Measurements from ENCODE around the gene PTH1R.

PTH1R gene

GRCh38 chr3:46863261-46863782 lies 14.2 kb upstream of the PTH1R start, which contains the start of gene MYL3:
Gene MYL3 (minus strand): TSS chr3:46863444. CDS start chr3:46863390, 54 bp downstream.
- no peak for DNase-seq (ENCODE audit: low spot score)

GRCh38 chr3:46864061-46864881 lies 13.2 kb upstream of the PTH1R start:
- no peak for DNase-seq (ENCODE audit: low spot score)

GRCh38 chr3:46865031-46865507 lies 12.5 kb upstream of the PTH1R start:
- DNase-seq (ENCODE audit: low spot score), result no peak

GRCh38 chr3:46865546-46865945 lies 12.0 kb upstream of the PTH1R start:
- DNase-seq (ENCODE audit: low spot score), result no peak

GRCh38 chr3:46866032-46866595 lies 11.4 kb upstream of the PTH1R start:
- no peak for DNase-seq (ENCODE audit: low spot score)

GRCh38 chr3:46866720-46867549 lies 10.6 kb upstream of the PTH1R start:
- peak; percentile 39 for DNase-seq (ENCODE audit: low spot score)

- DNase-seq (ENCODE audit: low spot score), result no peak
These were observed 10.0 kb upstream of the PTH1R start for GRCh38 chr3:46867550-46867898.

- no peak for DNase-seq (ENCODE audit: low spot score)
These were observed 9.2 kb upstream of the PTH1R start for GRCh38 chr3:46868287-46868686.

GRCh38 chr3:46868948-46869347 lies 8.6 kb upstream of the PTH1R start:
- DNase-seq (ENCODE audit: low spot score), result no peak

- no peak for DNase-seq (ENCODE audit: low spot score)
These were observed 8.1 kb upstream of the PTH1R start for GRCh38 chr3:46869440-46869839.

- no peak for DNase-seq (ENCODE audit: low spot score)
These were observed 6.9 kb upstream of the PTH1R start for GRCh38 chr3:46870651-46871050.

- DNase-seq (ENCODE audit: low spot score), result no peak
These were observed 6.3 kb upstream of the PTH1R start for GRCh38 chr3:46871222-46871621.

GRCh38 chr3:46873521-46873920 lies 4.0 kb upstream of the PTH1R start:
- DNase-seq (ENCODE audit: low spot score), result no peak

GRCh38 chr3:46874430-46874829 lies 3.1 kb upstream of the PTH1R start:
- DNase-seq (ENCODE audit: low spot score), result no peak

GRCh38 chr3:46875560-46875959 lies 2.0 kb upstream of the PTH1R start:
- no peak for DNase-seq (ENCODE audit: low spot score)

- DNase-seq (ENCODE audit: low spot score), result no peak
These were observed 914 bp upstream of the PTH1R start for GRCh38 chr3:46876313-46877300.

- DNase-seq (ENCODE audit: low spot score), result peak; percentile 37
These were observed 1.4 kb downstream of the PTH1R start for GRCh38 chr3:46878781-46879436.

- DNase-seq (ENCODE audit: low spot score), result no peak
These were observed 3.5 kb downstream of the PTH1R start for GRCh38 chr3:46880884-46881595.

GRCh38 chr3:46881596-46882376 lies 4.3 kb downstream of the PTH1R start:
- DNase-seq (ENCODE audit: low spot score), result no peak

Data from SK-N-DZ (cell line).